Spleen (tissue), 11 donors: ENCODE data around the gene LRRC47. TPM values are rescaled to one million over a fixed set of nuclear protein-coding genes. Genes with fewer than 3 reads are reported as not detected.

Experiments
- DNase-seq: peaks from one replicate; pipeline ENCODE4 v3.0.0-alpha.2; 2020
- H3K27ac ChIP-seq, 8 donors: fragments of 200-600 bp; sonication (generic) in 7 of 8; 1 replicate in 4 of 8; 2 replicates in 4 of 8; pipeline versions ENCODE4 v1.5.0 to v1.8.0; 2016 to 2021; ENCODE audit warnings: inconsistent platforms in 4 of 8, mild to moderate bottlenecking in 4 of 8, moderate library complexity in 1 of 8
- H3K27me3 ChIP-seq, 7 donors: fragments of 200-600 bp; sonication (generic) in 6 of 7; replicated peaks in 1 of 7; 1 replicate in 4 of 7; 2 replicates in 3 of 7; pipeline versions ENCODE4 v1.5.0 to v1.8.0; 2016 to 2021; ENCODE audit warnings: inconsistent platforms in 3 of 7, mild to moderate bottlenecking in 1 of 7
- H3K36me3 ChIP-seq, 6 donors: fragments of 200-600 bp; sonication (generic) in 5 of 6; 1 replicate in 4 of 6; 2 replicates in 2 of 6; pipeline versions ENCODE4 v1.5.0 to v1.8.0; 2016 to 2021; ENCODE audit warnings: inconsistent platforms in 2 of 6
- H3K4me1 ChIP-seq, 6 donors: fragments of 200-600 bp; sonication (generic) in 5 of 6; 1 replicate in 3 of 6; 2 replicates in 3 of 6; pipeline versions ENCODE4 v1.5.0 to v1.8.0; 2016 to 2021; ENCODE audit warnings: inconsistent platforms in 3 of 6
- H3K4me3 ChIP-seq, 8 donors: fragments of 200-600 bp; sonication (generic) in 7 of 8; 1 replicate in 4 of 8; 2 replicates in 4 of 8; pipeline versions ENCODE4 v1.5.0 to v1.8.0; 2016 to 2021; ENCODE audit warnings: inconsistent platforms in 4 of 8, mild to moderate bottlenecking in 4 of 8, moderate library complexity in 2 of 8
- H3K9me3 ChIP-seq, 8 donors: fragments of 200-600 bp; sonication (generic) in 7 of 8; 1 replicate in 4 of 8; 2 replicates in 4 of 8; pipeline versions ENCODE4 v1.5.0 to v1.8.0; 2016 to 2021; ENCODE audit warnings: inconsistent platforms in 4 of 8
- CTCF ChIP-seq, 11 experiments: fragments of 200-600 bp in 7 of 11; fragments of 450-650 bp in 4 of 11; sonication (generic) in 4 of 11; IDR thresholded peaks in 8 of 11; conservative IDR thresholded peaks in 3 of 11; 1 replicate in 7 of 11; 2 replicates in 4 of 11; pipeline versions ENCODE4 v1.4.0 to v1.8.0; 2016 to 2021; ENCODE audit warnings: antibody characterized with exemption in 11 of 11, inconsistent platforms in 4 of 11, mild to moderate bottlenecking in 1 of 11
- POLR2A ChIP-seq, 3 donors: fragments of 450-650 bp; IDR thresholded peaks; one replicate each; pipeline ENCODE4 v1.5.1; 2017; ENCODE audit warnings: antibody characterized with exemption in 3 of 3, mild to moderate bottlenecking in 1 of 3
- POLR2AphosphoS5 ChIP-seq, 3 donors: sonication (generic); formaldehyde crosslinking; IDR thresholded peaks; one replicate each; pipeline ENCODE4 v1.5.1; 2017; ENCODE audit warnings: antibody characterized with exemption in 3 of 3
- WGBS, 5 donors: extraction: QIAGEN DNeasy Blood & Tissue Kit in 3 of 5; methylation state at CpG; one replicate each; pipeline versions ENCODE4 v1.1.5 to v1.1.7; 2013 to 2018; 5-methylcytosine and 5-hydroxymethylcytosine counted together
- intact Hi-C: fragments of 100-400 bp; cut with DNase I; formaldehyde crosslinking; loops from one replicate; pipeline ENCODE4 v1.15.0; 2023; ENCODE audit warnings: low total_unique reads
- polyA plus RNA-seq, 3 donors: library from polyadenylated mRNA; stranded (reverse); fragments of 200-250 nt; gene quantifications; one replicate each; pipeline ENCODE4 v1.2.1, GENCODE V29; 2013
- total RNA-seq, 7 donors: library from RNA; depleted of rRNA in 3 of 7; stranded (reverse); fragments of >200 nt in 3 of 7; fragmentation: NEBNext Ultra II Directional in 4 of 7; extraction: Animal tissue kit (Norgen Biotek cat#: 25700) in 4 of 7; gene quantifications; one replicate each; pipeline versions ENCODE4 v1.1.0 to v1.2.1, GENCODE V29; 2016 to 2021
- donor health status: healthy with polysubstance abuse.
- donor health status: DM: no; HTN: no; CAD: no; lungs with moderate emphysema.
- donor health status: DM: no; HTN: no; CAD: no.
- donor health status: Bipolar disorder and iron deficiency.
- donor health status: healthy.
- donor health status: DM: no; HTN: no; CAD: no.
- donor health status: DM: yes; HTN: yes; CAD: no.

LRRC47 gene
- total and polyA plus RNA-seq, 10 donors = 12.5 to 39.0 (median 26.7) TPM

DNA sequence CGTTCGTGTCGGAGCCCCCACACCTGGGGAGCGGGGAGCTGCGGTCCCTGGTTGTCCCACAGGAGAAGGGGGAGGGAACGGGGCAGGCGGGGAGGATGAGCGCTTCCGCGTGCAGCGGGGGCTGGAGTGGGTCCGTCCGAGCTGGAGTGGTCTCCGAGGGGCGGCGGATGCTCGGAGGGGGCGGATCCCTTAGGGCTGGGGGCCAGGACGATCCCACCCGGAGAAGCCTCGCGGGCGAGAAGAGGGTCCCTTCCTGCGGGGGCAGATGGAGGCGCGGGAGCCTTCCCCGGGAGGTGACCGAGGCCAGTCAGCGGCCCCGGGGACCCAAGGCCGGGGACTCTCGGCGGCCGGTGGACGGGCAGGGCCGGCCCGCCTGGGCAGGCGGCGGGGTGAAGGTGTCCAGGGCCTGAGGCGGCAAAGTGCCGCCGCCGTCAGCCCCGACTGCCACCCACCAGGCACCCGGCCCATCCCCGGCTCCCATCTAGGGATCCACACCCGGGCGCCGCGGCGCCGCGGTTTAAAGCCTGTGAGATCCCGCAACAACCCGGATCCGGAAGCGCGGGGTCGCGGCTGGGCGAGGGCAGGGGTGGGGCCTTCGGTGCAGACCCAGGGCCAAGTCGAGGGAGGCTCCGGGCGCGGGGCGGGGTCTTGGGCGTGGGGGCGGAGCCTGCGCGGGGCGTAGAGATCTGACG, 49.3 kb downstream of the LRRC47 start:
- Histone ChIP-seq H3K9me3 (no peaks in the 10 kb centered on the region), H3K27me3 (peaks cover 0 to 5% (median 0%) of the 10 kb centered on the region in 7 donors), H3K4me3 (peak overlapping the region; percentile 68 to 83 (median 76)), H3K4me1 (peaks cover 0 to 55% (median 32%) of the 10 kb centered on the region in 6 donors), H3K27ac (peak overlapping the region; percentile 22 to 83 (median 76)), H3K36me3 (peaks cover 0 to 29% (median 13%) of the 10 kb centered on the region in 6 donors)
- WGBS, 5 donors = 1 to 3% (median 2%) methylated on average over 40 to 73 of the region's 73 CpGs
- intact Hi-C loops = no loop called here
- TF ChIP-seq CTCF (IDR thresholded peaks at IDR 0.05 in 8 of 11, conservative IDR thresholded peaks at IDR 0.05 in 3 of 11) = no peak
- peak; percentile 71 to 81 (median 78) for TF ChIP-seq POLR2AphosphoS5 (IDR thresholded peaks at IDR 0.05)
- DNase-seq = peak; percentile 97

DNA sequence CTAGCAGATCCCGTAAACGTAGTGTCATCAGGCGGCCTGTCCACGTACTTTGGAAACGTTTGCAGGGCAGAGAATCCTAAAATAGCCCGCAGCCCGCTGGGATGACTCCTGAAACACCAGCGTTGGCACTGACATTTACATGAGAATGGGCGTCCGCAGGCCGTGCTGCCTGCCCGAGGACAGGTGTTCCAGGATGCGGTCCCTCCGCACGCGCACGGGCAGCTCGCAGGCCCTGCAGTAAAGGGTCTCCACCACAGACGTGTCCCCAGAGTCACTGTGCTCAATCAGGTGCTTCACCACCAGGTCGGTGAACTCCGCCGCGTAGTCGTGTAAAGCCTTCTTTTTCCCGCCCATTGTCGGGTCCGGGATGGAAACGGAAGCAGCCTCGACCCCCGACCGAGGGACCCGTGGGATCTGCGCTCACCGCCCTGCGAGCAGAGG, 49.9 kb downstream of the LRRC47 start:
- intact Hi-C loops = no loop called here
- 26 to 44% (median 32%) methylated on average over 23 to 35 of the region's 35 CpGs for WGBS, 5 donors
- Histone ChIP-seq H3K27me3 (no peaks in the 10 kb centered on the region), H3K4me1 (peaks cover 0 to 55% (median 32%) of the 10 kb centered on the region in 6 donors), H3K4me3 (peak overlapping the region; percentile 68 to 83 (median 76)), H3K9me3 (no peaks in the 10 kb centered on the region), H3K36me3 (peaks cover 0 to 35% (median 18%) of the 10 kb centered on the region in 6 donors), H3K27ac (peak overlapping the region in 7 of 8 donors; percentile 22 to 83 (median 77))
- TF ChIP-seq POLR2AphosphoS5 (IDR thresholded peaks at IDR 0.05) (no peak), POLR2A (IDR thresholded peaks at IDR 0.05) (no peak), CTCF (IDR thresholded peaks at IDR 0.05 in 8 of 11, conservative IDR thresholded peaks at IDR 0.05 in 3 of 11) (no peak)
- DNase-seq = no peak

DNA sequence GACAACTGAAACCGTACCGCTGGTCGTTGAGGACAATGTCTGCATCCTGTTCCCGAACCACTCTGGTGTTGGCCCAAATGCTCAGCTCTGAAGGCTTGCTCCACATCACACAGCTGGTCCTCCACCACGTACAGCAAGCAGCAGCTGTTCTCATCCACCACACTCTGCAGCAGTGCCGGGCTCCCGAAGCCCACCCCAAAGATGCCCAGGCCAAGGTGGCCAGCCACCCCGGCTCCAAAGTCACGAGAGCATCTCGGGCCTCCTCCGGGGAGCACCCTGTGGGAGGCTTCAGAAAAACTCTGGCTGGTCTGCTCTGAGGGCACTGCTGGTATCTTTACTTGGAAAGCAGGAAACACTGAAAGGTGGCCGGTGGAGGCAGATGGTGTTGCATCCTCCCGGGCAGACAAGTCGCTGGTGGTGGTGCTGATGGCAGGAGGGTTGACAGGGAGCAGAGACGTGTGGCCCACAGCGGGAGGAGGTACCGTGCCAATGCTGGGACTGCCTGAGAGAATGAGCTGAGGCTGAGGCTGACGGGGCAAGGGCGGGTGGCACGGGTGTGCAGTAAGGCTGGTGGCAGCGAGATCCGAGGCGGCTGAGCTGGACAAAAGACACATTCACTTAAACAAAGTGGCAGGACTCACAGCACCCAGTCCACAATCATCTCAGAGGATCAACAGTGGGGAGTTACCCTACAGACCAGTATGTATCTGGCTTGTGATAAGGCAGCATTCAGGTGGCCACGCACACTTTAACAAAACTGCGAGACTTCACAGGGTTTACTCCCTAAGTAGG, 50.5 kb downstream of the LRRC47 start:
- H3K27me3 ChIP-seq = no peaks in the 10 kb centered on the region
- peaks cover 0 to 41% (median 19%) of the 10 kb centered on the region in 6 donors for H3K36me3 ChIP-seq
- H3K4me3 ChIP-seq = peak overlapping the region in 4 of 8 donors; percentile 70 to 83 (median 76)
- 85 to 92% (median 85%) methylated on average over 20 to 25 of the region's 25 CpGs for WGBS, 5 donors
- peak; percentile 72 for DNase-seq
- intact Hi-C loops = no loop called here
- H3K4me1 ChIP-seq = peaks cover 0 to 55% (median 32%) of the 10 kb centered on the region in 6 donors
- H3K9me3 ChIP-seq = no peaks in the 10 kb centered on the region
- no peak overlapping the region for H3K27ac ChIP-seq
- TF ChIP-seq POLR2AphosphoS5 (IDR thresholded peaks at IDR 0.05) (no peak), CTCF (IDR thresholded peaks at IDR 0.05 in 8 of 11, conservative IDR thresholded peaks at IDR 0.05 in 3 of 11) (no peak), POLR2A (IDR thresholded peaks at IDR 0.05) (no peak)

DNA sequence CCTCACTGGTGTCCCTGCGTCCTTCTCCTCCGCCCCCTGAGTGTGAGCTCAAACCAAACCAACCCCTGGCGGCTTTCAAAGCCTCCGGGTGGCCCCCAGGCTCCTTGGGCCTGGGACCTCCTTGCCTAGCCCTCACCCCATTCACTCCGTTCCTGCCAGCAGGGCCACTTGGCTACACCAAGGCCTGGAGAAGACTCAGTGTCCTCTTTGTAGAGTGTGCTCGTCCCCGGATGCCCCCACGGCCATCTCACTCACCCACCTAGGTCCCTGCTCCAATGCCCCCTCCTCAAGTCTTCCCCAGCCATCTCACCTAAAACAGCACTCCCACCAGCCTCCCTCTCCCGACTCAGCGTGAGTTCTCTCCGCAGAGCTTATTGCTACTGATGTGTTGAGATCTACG, 51.2 kb downstream of the LRRC47 start:
- Histone ChIP-seq H3K27ac (no peak overlapping the region), H3K36me3 (peaks cover 0 to 48% (median 19%) of the 10 kb centered on the region in 6 donors), H3K4me3 (no peak overlapping the region), H3K9me3 (no peaks in the 10 kb centered on the region), H3K27me3 (no peaks in the 10 kb centered on the region), H3K4me1 (peaks cover 0 to 55% (median 32%) of the 10 kb centered on the region in 6 donors)
- 92 to 95% (median 94%) methylated on average over 12 of the region's 12 CpGs for WGBS, 5 donors
- peak; percentile 68 for DNase-seq
- intact Hi-C loops = no loop called here
- TF ChIP-seq CTCF (IDR thresholded peaks at IDR 0.05 in 8 of 11, conservative IDR thresholded peaks at IDR 0.05 in 3 of 11) = no peak
- no peak for TF ChIP-seq POLR2A (IDR thresholded peaks at IDR 0.05)
- no peak for TF ChIP-seq POLR2AphosphoS5 (IDR thresholded peaks at IDR 0.05)
